GM21528 (cell line): ENCODE results near the gene ANXA5.
"Not testable (repeated sequence)": the region's sequence is repeated elsewhere in the genome, so short reads cannot be mapped to it uniquely, and the experiment has no call there.

Experiments
- ATAC-seq: cut with Tn5 transposase; IDR thresholded peaks from one replicate; pipeline ENCODE4 v1.9.1; 2021; ENCODE audit warnings: mild to moderate bottlenecking, moderate library complexity; ENCODE audit not compliant: unreplicated experiment, low FRiP score

The ANXA5 gene

DNA sequence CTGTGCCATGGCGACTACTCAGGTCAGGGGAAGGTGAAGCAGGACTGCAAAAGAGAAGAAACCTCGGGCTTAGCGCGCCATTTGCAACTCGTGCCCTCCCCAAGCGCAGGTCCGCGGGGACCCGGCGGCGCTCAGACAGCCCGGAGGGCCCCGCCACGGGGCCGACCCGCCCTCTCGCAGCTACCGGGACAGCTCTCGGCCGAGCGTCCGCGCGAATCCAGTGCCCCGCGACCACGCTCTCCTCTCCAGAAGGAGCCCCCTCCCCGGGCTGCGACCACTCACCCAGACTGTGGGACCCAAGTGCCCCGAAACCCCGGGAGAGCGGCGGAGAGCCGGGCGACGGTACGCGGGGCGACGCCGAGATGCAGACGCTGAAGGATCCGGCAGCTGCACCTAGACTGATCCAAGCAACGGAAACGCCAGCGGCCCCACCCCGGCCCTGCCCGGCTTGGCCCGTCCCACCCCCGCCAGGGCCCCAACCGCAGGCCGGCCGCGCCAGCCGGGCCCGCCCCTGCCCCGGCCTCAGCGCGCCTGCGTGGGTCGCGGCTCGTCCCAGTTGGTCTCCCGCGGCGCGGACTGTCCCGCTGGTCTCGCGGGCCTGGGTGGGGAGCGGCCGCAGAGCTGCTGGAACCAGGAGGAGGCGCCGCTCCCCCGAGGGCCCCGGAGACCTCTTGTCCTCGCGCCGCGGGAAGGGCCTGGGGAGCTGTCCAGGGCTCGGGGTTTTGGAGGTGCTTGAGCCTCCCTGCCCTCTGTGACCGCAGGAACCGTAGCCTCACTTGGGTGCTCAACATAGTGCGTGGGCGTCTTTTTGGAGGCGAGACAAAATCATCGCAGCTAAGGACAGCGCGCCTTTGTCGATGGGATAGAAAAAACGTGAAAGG lies at the start of gene ANXA5:
TSS of gene ANXA5 (minus strand) at position 400 of the 881 bp plus-strand sequence. CDS start at position 9, 391 bp downstream.
- peak; percentile 95 for ATAC-seq

GRCh38 chr4:121742794-121743193 lies 46.0 kb upstream of the ANXA5 start:
- no peak for ATAC-seq

DNA sequence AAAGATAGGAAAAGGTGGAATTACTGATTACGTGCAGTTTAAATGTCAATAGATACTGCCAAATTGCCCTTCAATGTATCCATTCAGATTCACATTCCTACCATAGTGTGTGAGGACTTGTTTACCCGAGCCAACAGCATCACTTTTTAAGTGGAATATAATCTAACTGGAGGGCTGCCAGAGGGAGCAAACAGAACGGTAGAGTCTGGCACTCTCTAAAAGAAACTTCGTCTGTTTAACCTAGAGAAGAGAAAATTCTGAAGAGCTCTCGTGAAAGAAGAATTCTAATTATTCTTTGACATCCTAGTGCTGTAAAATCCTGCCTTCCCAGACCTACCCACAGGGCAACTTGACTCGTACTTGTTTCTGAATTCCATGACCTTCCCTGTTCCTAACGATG lies 45.0 kb upstream of the ANXA5 start:
- no peak for ATAC-seq

- no peak for ATAC-seq
Measured at GRCh38 chr4:121740796-121741409, 44.1 kb upstream of the ANXA5 start.

- ATAC-seq: no peak
Measured at GRCh38 chr4:121739575-121739974, 42.8 kb upstream of the ANXA5 start.

GRCh38 chr4:121738780-121739535 lies 42.2 kb upstream of the ANXA5 start:
- ATAC-seq: no peak

- ATAC-seq: no peak
Measured at GRCh38 chr4:121737846-121738554, 41.2 kb upstream of the ANXA5 start.

- no peak for ATAC-seq
Measured at GRCh38 chr4:121736735-121737351, 40.1 kb upstream of the ANXA5 start.

DNA sequence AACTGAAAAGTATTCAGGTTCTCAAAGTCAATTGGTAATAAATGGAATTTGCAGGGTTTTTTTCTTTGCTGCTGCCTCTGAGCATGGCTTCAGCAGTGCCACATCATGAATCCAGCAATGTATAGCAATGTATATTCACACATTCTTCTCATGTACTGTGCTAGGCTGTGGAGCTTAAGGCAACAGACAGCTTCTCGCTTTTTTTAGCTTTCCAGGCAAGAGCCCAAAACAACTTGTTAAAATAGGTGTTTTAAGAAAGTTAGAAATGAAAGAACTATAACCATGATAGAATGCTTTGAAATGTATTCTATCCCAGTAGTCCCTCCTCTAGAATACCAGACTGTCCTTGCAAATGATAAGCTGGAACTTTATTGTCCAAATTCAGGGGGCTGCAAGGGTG lies 37.8 kb upstream of the ANXA5 start:
- ATAC-seq: no peak

GRCh38 chr4:121733942-121734341 lies 37.2 kb upstream of the ANXA5 start:
- no peak for ATAC-seq

DNA sequence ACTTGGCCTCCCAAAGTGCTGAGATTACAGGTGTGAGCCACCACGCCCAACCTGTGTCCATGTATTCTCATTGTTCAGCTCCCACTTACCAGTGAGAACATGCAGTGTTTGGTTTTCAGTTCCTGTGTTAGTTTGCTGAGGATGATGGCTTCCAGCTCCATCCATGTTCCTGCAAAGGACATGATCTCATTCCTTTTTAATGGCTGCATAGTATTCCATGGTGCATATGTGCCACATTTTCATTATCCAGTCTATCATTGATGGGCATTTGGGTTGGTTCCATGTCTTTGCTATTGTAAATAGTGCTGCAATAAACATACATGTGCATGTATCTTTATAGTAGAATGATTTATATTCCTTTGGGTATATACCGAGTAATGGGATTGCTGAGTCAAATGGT lies 33.0 kb upstream of the ANXA5 start:
- not testable (repeated sequence) for ATAC-seq

GRCh38 chr4:121728798-121729226 lies 32.0 kb upstream of the ANXA5 start:
- no peak for ATAC-seq

DNA sequence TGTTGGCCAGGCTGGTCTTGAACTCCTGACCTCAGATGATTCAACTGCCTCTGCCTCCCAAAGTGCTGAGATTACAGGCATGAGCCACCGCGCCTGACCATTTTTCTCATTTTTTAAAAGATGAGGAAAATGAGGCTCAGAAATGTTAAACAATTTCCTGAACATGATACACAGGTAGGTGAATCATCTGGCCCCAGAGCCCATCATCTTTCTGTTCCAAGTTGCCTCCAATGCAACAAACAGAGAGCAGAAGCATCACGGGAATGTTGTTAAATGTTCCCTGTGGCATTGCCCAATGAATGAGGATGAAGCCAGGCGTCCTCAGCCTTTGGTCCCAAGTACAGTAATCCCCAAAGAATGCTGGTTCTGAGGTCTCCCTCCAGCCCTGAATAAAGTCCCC lies 31.3 kb upstream of the ANXA5 start:
- no peak for ATAC-seq

- ATAC-seq: peak; percentile 99
Measured at GRCh38 chr4:121726642-121727268, 30.0 kb upstream of the ANXA5 start.

DNA sequence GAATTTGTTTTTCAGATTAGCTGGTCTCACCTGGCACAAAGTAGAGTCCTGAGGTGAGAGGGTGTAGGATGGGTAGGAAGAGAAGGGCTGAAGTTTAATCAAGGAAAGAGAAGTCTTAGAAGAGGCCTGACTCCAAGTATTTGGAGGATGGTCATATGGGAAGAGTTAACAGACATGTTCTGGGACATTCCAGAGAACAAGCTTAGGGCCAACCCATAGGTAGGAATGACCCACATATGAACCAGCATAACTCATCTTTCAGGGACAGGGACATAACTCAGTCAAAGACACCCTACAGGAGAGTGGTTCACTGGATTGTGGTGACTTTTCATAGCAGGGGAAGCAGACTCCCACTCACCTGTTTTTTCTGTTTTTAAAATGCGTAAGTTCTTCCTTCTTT lies 27.9 kb upstream of the ANXA5 start:
- ATAC-seq: no peak

DNA sequence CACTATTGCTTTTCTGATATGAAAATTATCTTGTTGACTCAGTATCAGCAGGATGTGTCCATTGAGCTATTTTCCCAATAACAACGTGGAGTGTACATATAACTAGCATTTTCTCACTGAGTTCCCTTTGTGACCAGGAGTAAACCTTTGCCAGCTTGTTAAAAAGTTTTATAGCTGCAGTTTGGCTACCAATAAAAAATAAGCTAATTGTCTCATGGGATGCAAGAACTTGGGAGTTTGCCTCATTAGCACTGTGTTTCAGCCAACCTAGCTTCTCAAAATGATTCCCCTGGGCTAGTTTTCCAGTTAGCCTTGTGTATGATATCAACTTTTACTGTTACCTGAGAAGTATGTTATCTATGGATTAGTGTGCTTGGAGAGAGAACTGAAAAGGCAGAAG lies 24.9 kb upstream of the ANXA5 start:
- ATAC-seq: no peak

DNA sequence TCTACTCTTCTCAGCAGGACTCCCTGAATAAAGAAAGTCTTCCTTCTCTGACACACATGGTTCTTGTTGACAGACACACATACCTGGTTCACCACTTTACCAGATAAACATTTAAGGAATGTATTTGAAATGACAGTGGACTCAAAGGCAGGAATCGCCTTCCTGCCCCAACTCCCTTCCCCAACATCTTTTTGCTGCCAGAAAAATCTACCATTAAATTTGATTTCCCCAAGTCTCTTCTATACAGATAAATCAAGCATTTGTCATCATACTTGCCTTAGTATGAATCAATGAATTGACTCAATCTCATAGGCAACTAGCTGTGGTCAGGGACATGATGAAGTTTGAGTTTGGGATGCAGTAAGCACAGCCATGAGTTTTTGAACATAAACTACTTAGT lies 23.3 kb upstream of the ANXA5 start:
- no peak for ATAC-seq

GRCh38 chr4:121717680-121718237 lies 21.0 kb upstream of the ANXA5 start:
- ATAC-seq: no peak

DNA sequence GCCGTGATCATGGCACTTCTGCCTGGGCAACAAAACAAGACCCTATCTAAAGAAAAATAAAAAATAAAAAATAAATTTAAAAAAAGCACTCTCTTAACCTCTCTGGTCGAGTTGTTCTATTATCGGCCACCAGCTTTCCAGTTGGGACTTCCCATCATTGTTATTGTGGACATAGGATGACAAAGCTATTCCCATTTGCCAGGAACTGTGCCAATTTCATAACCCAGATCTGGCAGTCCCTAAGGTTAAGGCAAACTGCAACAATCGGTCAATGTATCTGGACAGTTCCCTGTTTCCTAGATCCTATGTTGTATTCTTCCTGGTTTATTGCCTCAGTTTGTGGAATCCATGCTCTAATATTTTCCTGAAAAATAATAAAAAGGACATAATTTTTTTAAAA lies 17.8 kb upstream of the ANXA5 start:
- ATAC-seq: no peak
